ENCODE measurements around the gene DDX24. TPM values are rescaled to one million over a fixed set of nuclear protein-coding genes. Genes with fewer than 3 reads are reported as not detected.
"Not testable (repeated sequence)": the region's sequence is repeated elsewhere in the genome, so short reads cannot be mapped to it uniquely, and the experiment has no call there.

Gene DDX24
- total RNA-seq, 1 experiment from 2014 or later: 198 TPM

GRCh38 chr14:94077823-94078222 is 3.2 kb downstream of the DDX24 start:
- H3K36me3 ChIP-seq (replicated peaks; ENCODE audit: control insufficient read depth, insufficient read depth, low read length): peaks cover 8% of the 10 kb centered on the region
- no peak overlapping the region for H3K4me3 ChIP-seq (ENCODE audit: insufficient read depth, low read depth, low read length)
- no peak for DNase-seq
- H3K27me3 ChIP-seq (ENCODE audit: control insufficient read depth, insufficient read depth, low read length): no peaks in the 10 kb centered on the region

GRCh38 chr14:94077111-94077821 is 3.7 kb downstream of the DDX24 start:
- DNase-seq: no peak
- H3K36me3 ChIP-seq (replicated peaks; ENCODE audit: control insufficient read depth, insufficient read depth, low read length): peaks cover 8% of the 10 kb centered on the region
- no peaks in the 10 kb centered on the region for H3K27me3 ChIP-seq (ENCODE audit: control insufficient read depth, insufficient read depth, low read length)
- no peak overlapping the region for H3K4me3 ChIP-seq (ENCODE audit: insufficient read depth, low read depth, low read length)

- no peak for DNase-seq
- Histone ChIP-seq H3K36me3 (replicated peaks; ENCODE audit: control insufficient read depth, insufficient read depth, low read length) (peaks cover 8% of the 10 kb centered on the region), H3K4me3 (ENCODE audit: insufficient read depth, low read depth, low read length) (no peak overlapping the region), H3K27me3 (ENCODE audit: control insufficient read depth, insufficient read depth, low read length) (no peaks in the 10 kb centered on the region)
Observed at GRCh38 chr14:94075008-94075407, 6.0 kb downstream of the DDX24 start.

GRCh38 chr14:94074534-94074933 is 6.5 kb downstream of the DDX24 start:
- no peak overlapping the region for H3K4me3 ChIP-seq (ENCODE audit: insufficient read depth, low read depth, low read length)

GRCh38 chr14:94072076-94072475 is 8.9 kb downstream of the DDX24 start:
- not testable (repeated sequence) for H3K27me3 ChIP-seq (ENCODE audit: control insufficient read depth, insufficient read depth, low read length); H3K36me3 ChIP-seq (replicated peaks; ENCODE audit: control insufficient read depth, insufficient read depth, low read length); H3K4me3 ChIP-seq (ENCODE audit: insufficient read depth, low read depth, low read length); DNase-seq

More at GRCh38 chr14:94074534-94074933, 6.5 kb downstream of the DDX24 start:
- Histone ChIP-seq H3K36me3 (replicated peaks; ENCODE audit: control insufficient read depth, insufficient read depth, low read length) (peaks cover 8% of the 10 kb centered on the region), H3K27me3 (ENCODE audit: control insufficient read depth, insufficient read depth, low read length) (no peaks in the 10 kb centered on the region)
- DNase-seq: no peak

GRCh38 chr14:94066089-94066676 is 14.8 kb downstream of the DDX24 start:
- Histone ChIP-seq H3K27me3 (ENCODE audit: control insufficient read depth, insufficient read depth, low read length) (no peaks in the 10 kb centered on the region), H3K36me3 (replicated peaks; ENCODE audit: control insufficient read depth, insufficient read depth, low read length) (peaks cover 5% of the 10 kb centered on the region), H3K4me3 (ENCODE audit: insufficient read depth, low read depth, low read length) (no peak overlapping the region)
- DNase-seq: no peak

- DNase-seq: no peak
- Histone ChIP-seq H3K36me3 (replicated peaks; ENCODE audit: control insufficient read depth, insufficient read depth, low read length) (peaks cover 35% of the 10 kb centered on the region), H3K27me3 (ENCODE audit: control insufficient read depth, insufficient read depth, low read length) (no peaks in the 10 kb centered on the region), H3K4me3 (ENCODE audit: insufficient read depth, low read depth, low read length) (no peak overlapping the region)
Observed at GRCh38 chr14:94062344-94062940, 18.6 kb downstream of the DDX24 start.

GRCh38 chr14:94059998-94060397 is 21.0 kb downstream of the DDX24 start:
- H3K27me3 ChIP-seq (ENCODE audit: control insufficient read depth, insufficient read depth, low read length): no peaks in the 10 kb centered on the region
- H3K4me3 ChIP-seq (ENCODE audit: insufficient read depth, low read depth, low read length): no peak overlapping the region
- no peak for DNase-seq
- H3K36me3 ChIP-seq (replicated peaks; ENCODE audit: control insufficient read depth, insufficient read depth, low read length): peaks cover 44% of the 10 kb centered on the region

GRCh38 chr14:94058674-94059138 is 22.3 kb downstream of the DDX24 start:
- no peaks in the 10 kb centered on the region for H3K27me3 ChIP-seq (ENCODE audit: control insufficient read depth, insufficient read depth, low read length)
- no peak overlapping the region for H3K4me3 ChIP-seq (ENCODE audit: insufficient read depth, low read depth, low read length)
- peaks cover 55% of the 10 kb centered on the region for H3K36me3 ChIP-seq (replicated peaks; ENCODE audit: control insufficient read depth, insufficient read depth, low read length)
- DNase-seq: no peak

GRCh38 chr14:94058128-94058673 is 22.8 kb downstream of the DDX24 start:
- Histone ChIP-seq H3K27me3 (ENCODE audit: control insufficient read depth, insufficient read depth, low read length) (no peaks in the 10 kb centered on the region), H3K36me3 (replicated peaks; ENCODE audit: control insufficient read depth, insufficient read depth, low read length) (peaks cover 55% of the 10 kb centered on the region), H3K4me3 (ENCODE audit: insufficient read depth, low read depth, low read length) (no peak overlapping the region)
- DNase-seq: no peak

- peaks cover 58% of the 10 kb centered on the region for H3K36me3 ChIP-seq (replicated peaks; ENCODE audit: control insufficient read depth, insufficient read depth, low read length)
- H3K4me3 ChIP-seq (ENCODE audit: insufficient read depth, low read depth, low read length): no peak overlapping the region
- H3K27me3 ChIP-seq (ENCODE audit: control insufficient read depth, insufficient read depth, low read length): no peaks in the 10 kb centered on the region
- no peak for DNase-seq
Observed at GRCh38 chr14:94056579-94057308, 24.3 kb downstream of the DDX24 start.

- DNase-seq: no peak
- Histone ChIP-seq H3K4me3 (ENCODE audit: insufficient read depth, low read depth, low read length) (no peak overlapping the region), H3K36me3 (replicated peaks; ENCODE audit: control insufficient read depth, insufficient read depth, low read length) (peaks cover 59% of the 10 kb centered on the region), H3K27me3 (ENCODE audit: control insufficient read depth, insufficient read depth, low read length) (no peaks in the 10 kb centered on the region)
Observed at GRCh38 chr14:94054936-94055335, 26.1 kb downstream of the DDX24 start.

GRCh38 chr14:94054401-94054800 is 26.6 kb downstream of the DDX24 start:
- H3K36me3 ChIP-seq (replicated peaks; ENCODE audit: control insufficient read depth, insufficient read depth, low read length): peaks cover 57% of the 10 kb centered on the region
- H3K4me3 ChIP-seq (ENCODE audit: insufficient read depth, low read depth, low read length): no peak overlapping the region
- DNase-seq: no peak
- no peaks in the 10 kb centered on the region for H3K27me3 ChIP-seq (ENCODE audit: control insufficient read depth, insufficient read depth, low read length)

GRCh38 chr14:94052662-94053061 is 28.3 kb downstream of the DDX24 start:
- peaks cover 57% of the 10 kb centered on the region for H3K36me3 ChIP-seq (replicated peaks; ENCODE audit: control insufficient read depth, insufficient read depth, low read length)
- H3K4me3 ChIP-seq (ENCODE audit: insufficient read depth, low read depth, low read length): no peak overlapping the region
- H3K27me3 ChIP-seq (ENCODE audit: control insufficient read depth, insufficient read depth, low read length): no peaks in the 10 kb centered on the region
- no peak for DNase-seq

All from H7 (cell line).